ENCODE data around the gene TBC1D5.

DNA sequence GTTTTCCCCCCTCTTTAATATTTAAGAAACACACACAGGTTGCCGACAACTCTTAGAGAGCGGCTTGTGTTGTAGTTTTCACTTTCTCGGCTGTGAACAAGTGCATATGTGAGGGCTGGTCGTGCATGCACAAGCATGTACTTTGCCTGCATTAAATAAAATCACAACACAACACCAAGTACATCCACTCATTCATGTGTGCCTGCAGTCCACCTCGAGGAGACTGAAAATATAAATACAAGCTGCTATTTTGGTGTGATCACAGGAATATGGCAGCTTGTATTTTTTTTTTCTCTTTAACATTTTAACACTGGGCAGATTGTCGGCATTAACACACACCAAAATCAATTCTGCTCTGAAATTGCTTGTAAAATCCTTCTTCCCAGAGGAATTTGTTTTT, 346.4 kb downstream of the TBC1D5 start:
- TF ChIP-seq, protein P1, sequence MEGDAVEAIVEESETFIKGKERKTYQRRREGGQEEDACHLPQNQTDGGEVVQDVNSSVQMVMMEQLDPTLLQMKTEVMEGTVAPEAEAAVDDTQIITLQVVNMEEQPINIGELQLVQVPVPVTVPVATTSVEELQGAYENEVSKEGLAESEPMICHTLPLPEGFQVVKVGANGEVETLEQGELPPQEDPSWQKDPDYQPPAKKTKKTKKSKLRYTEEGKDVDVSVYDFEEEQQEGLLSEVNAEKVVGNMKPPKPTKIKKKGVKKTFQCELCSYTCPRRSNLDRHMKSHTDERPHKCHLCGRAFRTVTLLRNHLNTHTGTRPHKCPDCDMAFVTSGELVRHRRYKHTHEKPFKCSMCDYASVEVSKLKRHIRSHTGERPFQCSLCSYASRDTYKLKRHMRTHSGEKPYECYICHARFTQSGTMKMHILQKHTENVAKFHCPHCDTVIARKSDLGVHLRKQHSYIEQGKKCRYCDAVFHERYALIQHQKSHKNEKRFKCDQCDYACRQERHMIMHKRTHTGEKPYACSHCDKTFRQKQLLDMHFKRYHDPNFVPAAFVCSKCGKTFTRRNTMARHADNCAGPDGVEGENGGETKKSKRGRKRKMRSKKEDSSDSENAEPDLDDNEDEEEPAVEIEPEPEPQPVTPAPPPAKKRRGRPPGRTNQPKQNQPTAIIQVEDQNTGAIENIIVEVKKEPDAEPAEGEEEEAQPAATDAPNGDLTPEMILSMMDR (conservative IDR thresholded peaks at IDR 0.05; ENCODE audit: low read length): no peak
- no peak for TF ChIP-seq EZH2phosphoT487 (IDR thresholded peaks at IDR 0.05; ENCODE audit: borderline replicate concordance)

All from Loucy (cell line).